NCI-H2081 treated with DMSO at 0.1 percent for 48 hours (cell line): ENCODE data around the gene CLEC16A.

ENCODE experiments used
- DNase-seq: peaks from one replicate; lab custom pipeline; 2025; lab: John Stamatoyannopoulos, UW

The CLEC16A gene

GRCh38 chr16:11060842-11061241, 116.5 kb downstream of the CLEC16A start:
- no peak for DNase-seq

GRCh38 chr16:11061629-11062270, 117.4 kb downstream of the CLEC16A start:
- no peak for DNase-seq

- no peak for DNase-seq
Observed at GRCh38 chr16:11063448-11064201, 119.3 kb downstream of the CLEC16A start.

- no peak for DNase-seq
Observed at GRCh38 chr16:11064202-11064540, 119.8 kb downstream of the CLEC16A start.

GRCh38 chr16:11064851-11065250, 120.5 kb downstream of the CLEC16A start:
- no peak for DNase-seq

- no peak for DNase-seq
Observed at GRCh38 chr16:11066261-11066870, 122.0 kb downstream of the CLEC16A start.

- no peak for DNase-seq
Observed at GRCh38 chr16:11067266-11067665, 122.9 kb downstream of the CLEC16A start.

GRCh38 chr16:11067697-11068141, 123.4 kb downstream of the CLEC16A start:
- no peak for DNase-seq

GRCh38 chr16:11071829-11072228, 127.5 kb downstream of the CLEC16A start:
- no peak for DNase-seq

- DNase-seq = no peak
Observed at GRCh38 chr16:11072420-11073153, 128.2 kb downstream of the CLEC16A start.

- no peak for DNase-seq
Observed at GRCh38 chr16:11073407-11073999, 129.1 kb downstream of the CLEC16A start.

GRCh38 chr16:11074131-11074530, 129.8 kb downstream of the CLEC16A start:
- DNase-seq = no peak

- DNase-seq = no peak
Observed at GRCh38 chr16:11075163-11075562, 130.8 kb downstream of the CLEC16A start.

GRCh38 chr16:11076259-11077018, 132.1 kb downstream of the CLEC16A start:
- DNase-seq = no peak

- DNase-seq = no peak
Observed at GRCh38 chr16:11078812-11079459, 134.6 kb downstream of the CLEC16A start.

- no peak for DNase-seq
Observed at GRCh38 chr16:11079652-11080187, 135.4 kb downstream of the CLEC16A start.

GRCh38 chr16:11080327-11080967, 136.1 kb downstream of the CLEC16A start:
- no peak for DNase-seq

GRCh38 chr16:11080999-11081630, 136.8 kb downstream of the CLEC16A start:
- DNase-seq = no peak

- no peak for DNase-seq
Observed at GRCh38 chr16:11082108-11082859, 137.9 kb downstream of the CLEC16A start.
